ENCODE data around the gene CACNG7. TPM values are rescaled to one million over a fixed set of nuclear protein-coding genes. Genes with fewer than 3 reads are reported as not detected.

Gene CACNG7
- total and polyA plus RNA-seq, 10 of the 15 experiments (the other 5 are each of a cell fraction or from before 2014, with no cell fraction given): not detected

DNA sequence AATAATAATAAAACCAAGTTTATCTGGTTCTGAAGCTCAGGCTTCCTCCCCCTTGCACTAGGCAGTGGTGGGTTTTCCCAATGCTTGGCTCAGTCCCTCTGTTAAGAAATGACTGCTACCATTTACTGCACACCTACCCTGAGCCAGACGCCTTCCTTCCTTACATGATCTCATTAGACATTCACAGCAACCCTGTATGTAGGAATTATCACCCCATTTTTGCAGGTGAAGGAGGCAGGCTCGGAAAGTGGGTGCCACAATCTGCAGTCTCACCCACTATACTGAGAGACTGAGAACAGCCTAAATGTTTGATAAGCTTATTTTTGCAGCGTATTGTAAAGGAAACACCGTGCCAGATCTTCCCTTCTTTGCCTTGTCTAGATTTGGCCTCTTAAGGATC, 35.3 kb downstream of the CACNG7 start (continued):
- TF ChIP-seq, protein P1, sequence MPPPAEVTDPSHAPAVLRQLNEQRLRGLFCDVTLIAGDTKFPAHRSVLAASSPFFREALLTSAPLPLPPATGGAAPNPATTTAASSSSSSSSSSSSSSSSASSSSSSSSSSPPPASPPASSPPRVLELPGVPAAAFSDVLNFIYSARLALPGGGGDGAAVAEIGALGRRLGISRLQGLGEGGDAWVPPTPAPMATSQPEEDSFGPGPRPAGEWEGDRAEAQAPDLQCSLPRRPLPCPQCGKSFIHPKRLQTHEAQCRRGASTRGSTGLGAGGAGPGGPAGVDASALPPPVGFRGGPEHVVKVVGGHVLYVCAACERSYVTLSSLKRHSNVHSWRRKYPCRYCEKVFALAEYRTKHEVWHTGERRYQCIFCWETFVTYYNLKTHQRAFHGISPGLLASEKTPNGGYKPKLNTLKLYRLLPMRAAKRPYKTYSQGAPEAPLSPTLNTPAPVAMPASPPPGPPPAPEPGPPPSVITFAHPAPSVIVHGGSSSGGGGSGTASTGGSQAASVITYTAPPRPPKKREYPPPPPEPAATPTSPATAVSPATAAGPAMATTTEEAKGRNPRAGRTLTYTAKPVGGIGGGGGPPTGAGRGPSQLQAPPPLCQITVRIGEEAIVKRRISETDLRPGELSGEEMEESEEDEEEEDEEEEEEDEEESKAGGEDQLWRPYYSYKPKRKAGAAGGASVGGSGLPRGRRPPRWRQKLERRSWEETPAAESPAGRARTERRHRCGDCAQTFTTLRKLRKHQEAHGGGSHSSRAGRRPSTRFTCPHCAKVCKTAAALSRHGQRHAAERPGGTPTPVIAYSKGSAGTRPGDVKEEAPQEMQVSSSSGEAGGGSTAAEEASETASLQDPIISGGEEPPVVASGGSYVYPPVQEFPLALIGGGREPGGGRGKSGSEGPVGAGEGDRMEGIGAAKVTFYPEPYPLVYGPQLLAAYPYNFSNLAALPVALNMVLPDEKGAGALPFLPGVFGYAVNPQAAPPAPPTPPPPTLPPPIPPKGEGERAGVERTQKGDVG (CRISPR knock-in tag; IDR thresholded peaks at IDR 0.05): no peak

DNA sequence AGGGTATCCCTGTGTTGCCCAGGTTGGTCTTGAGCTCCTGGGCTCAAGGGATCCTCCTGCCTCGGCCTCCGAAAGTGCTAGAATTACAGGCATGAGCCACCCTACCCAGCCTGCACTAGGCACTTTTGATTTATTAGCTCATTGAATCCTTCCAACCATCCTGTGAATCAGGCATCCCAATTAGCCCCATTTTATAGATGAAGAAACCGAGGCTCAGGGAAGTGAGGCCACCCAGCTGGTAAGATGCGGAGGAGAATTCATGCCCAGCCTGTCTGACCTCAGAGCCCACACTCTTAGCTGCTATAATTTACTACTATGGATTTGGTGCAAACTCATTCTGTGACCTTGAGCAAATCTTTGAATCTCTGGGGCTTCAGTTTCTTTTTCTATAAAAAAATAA, 35.9 kb downstream of the CACNG7 start:
- RAD21 ChIA-PET (ENCODE audit: unreplicated experiment): no interaction called here
- SMC1A ChIA-PET (ENCODE audit: uncharacterized antibody, unreplicated experiment): interaction anchor here (0.6 kb wide), 1 partner anchor 11 kb away, joined by 3 read pairs; no protein-coding TSS in a partner anchor
- POLR2A ChIA-PET: interaction anchor here (0.6 kb wide), 1 partner anchor 16 kb away, joined by 4 read pairs; no protein-coding TSS in a partner anchor
- no peak for ATAC-seq
- no peak for DNase-seq (ENCODE audit: low read depth, low spot score)
- H3K27ac ChIP-seq (ENCODE audit: control insufficient read depth, insufficient read depth): no peak overlapping the region
- WGBS (ENCODE audit: insufficient coverage, insufficient replicate concordance, low lambda C conversion rate, missing lambda C conversion rate): 24% methylated on average over 4 of the region's 4 CpGs
- no peaks in the 10 kb centered on the region for H3K36me3 ChIP-seq (ENCODE audit: control insufficient read depth in 2 of 2, insufficient read depth in 2 of 2, low read length in 1 of 2)
- H3K79me2 ChIP-seq (ENCODE audit: control insufficient read depth, insufficient read depth, low read length): no peaks in the 10 kb centered on the region
- no peaks in the 10 kb centered on the region for H4K20me1 ChIP-seq (ENCODE audit: control insufficient read depth, insufficient read depth)
- no peak for FAIRE-seq
- in situ Hi-C loops (cut with MboI) (no loop called here), intact Hi-C loops (cut with micrococcal nuclease; ENCODE audit: unreplicated experiment) (no loop called here)
- H3K9ac ChIP-seq (ENCODE audit: control insufficient read depth, insufficient read depth, low read length): no peak overlapping the region
- CTCF ChIA-PET: no interaction called here
- H3K4me2 ChIP-seq (ENCODE audit: control insufficient read depth, insufficient read depth): no peak overlapping the region
- H2AFZ ChIP-seq (ENCODE audit: control insufficient read depth, low read depth, low read length): no peak overlapping the region
- no peak overlapping the region for H3K4me3 ChIP-seq
- TF ChIP-seq, protein P2, sequence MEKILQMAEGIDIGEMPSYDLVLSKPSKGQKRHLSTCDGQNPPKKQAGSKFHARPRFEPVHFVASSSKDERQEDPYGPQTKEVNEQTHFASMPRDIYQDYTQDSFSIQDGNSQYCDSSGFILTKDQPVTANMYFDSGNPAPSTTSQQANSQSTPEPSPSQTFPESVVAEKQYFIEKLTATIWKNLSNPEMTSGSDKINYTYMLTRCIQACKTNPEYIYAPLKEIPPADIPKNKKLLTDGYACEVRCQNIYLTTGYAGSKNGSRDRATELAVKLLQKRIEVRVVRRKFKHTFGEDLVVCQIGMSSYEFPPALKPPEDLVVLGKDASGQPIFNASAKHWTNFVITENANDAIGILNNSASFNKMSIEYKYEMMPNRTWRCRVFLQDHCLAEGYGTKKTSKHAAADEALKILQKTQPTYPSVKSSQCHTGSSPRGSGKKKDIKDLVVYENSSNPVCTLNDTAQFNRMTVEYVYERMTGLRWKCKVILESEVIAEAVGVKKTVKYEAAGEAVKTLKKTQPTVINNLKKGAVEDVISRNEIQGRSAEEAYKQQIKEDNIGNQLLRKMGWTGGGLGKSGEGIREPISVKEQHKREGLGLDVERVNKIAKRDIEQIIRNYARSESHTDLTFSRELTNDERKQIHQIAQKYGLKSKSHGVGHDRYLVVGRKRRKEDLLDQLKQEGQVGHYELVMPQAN (conservative IDR thresholded peaks at IDR 0.05): no peak
- no peak for TF ChIP-seq BCL11A (IDR thresholded peaks at IDR 0.05; ENCODE audit: low read depth, low read length)
- no peak for TF ChIP-seq PAX8 (IDR thresholded peaks at IDR 0.05)
- TF ChIP-seq NRF1 (conservative IDR thresholded peaks at IDR 0.05; ENCODE audit: low read depth, low read length): no peak
- no peak for TF ChIP-seq POLR2AphosphoS2 (IDR thresholded peaks at IDR 0.05; ENCODE audit: low read depth, low read length)
- TF ChIP-seq, protein P3, sequence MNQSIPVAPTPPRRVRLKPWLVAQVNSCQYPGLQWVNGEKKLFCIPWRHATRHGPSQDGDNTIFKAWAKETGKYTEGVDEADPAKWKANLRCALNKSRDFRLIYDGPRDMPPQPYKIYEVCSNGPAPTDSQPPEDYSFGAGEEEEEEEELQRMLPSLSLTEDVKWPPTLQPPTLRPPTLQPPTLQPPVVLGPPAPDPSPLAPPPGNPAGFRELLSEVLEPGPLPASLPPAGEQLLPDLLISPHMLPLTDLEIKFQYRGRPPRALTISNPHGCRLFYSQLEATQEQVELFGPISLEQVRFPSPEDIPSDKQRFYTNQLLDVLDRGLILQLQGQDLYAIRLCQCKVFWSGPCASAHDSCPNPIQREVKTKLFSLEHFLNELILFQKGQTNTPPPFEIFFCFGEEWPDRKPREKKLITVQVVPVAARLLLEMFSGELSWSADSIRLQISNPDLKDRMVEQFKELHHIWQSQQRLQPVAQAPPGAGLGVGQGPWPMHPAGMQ (IDR thresholded peaks at IDR 0.05; ENCODE audit: borderline replicate concordance): no peak
- TF ChIP-seq TBL1XR1 (IDR thresholded peaks at IDR 0.05; ENCODE audit: low read depth, low read length): no peak
- H3K9me3 ChIP-seq (replicated peaks; ENCODE audit: control insufficient read depth, insufficient read depth, low read length): no peaks in the 10 kb centered on the region; the same call in 2 of the 3 replicates
- no TSS peak for BruUV-seq (replicated peaks)
- H3K4me1 ChIP-seq (ENCODE audit: control insufficient read depth, insufficient read depth, low read length): no peaks in the 10 kb centered on the region
- no peaks in the 10 kb centered on the region for H3K27me3 ChIP-seq (replicated peaks in 1 of 2; ENCODE audit: control insufficient read depth in 2 of 2, insufficient read depth in 2 of 2, low read length in 1 of 2)

All from GM12878 (cell line).